Activated naive CD8-positive, alpha-beta T cell treated with anti-CD3 and anti-CD28 coated beads, Interleukin-2, amount 50 U/mL, for 24 hours (primary cell): ENCODE data around the gene RNF186.

Source experiments
- ATAC-seq: fragments of 150-1000 bp; cut with Tn5 transposase; one replicate; pipeline ENCODE4 v1.10.0; 2021
- DNase-seq: peaks from one replicate; pipeline ENCODE4 v3.0.0; 2021
- H3K27ac Mint-ChIP-seq: one replicate; pipeline ENCODE4 v1.8.0; 2021; ENCODE audit warnings: mild to moderate bottlenecking, mixed read lengths
- H3K27me3 Mint-ChIP-seq: one replicate; pipeline ENCODE4 v1.8.0; 2021; ENCODE audit warnings: mixed read lengths
- H3K36me3 Mint-ChIP-seq: one replicate; pipeline ENCODE4 v1.8.0; 2021; ENCODE audit warnings: low read depth, mixed read lengths
- H3K4me1 Mint-ChIP-seq: one replicate; pipeline ENCODE4 v1.8.0; 2021; ENCODE audit warnings: mixed read lengths
- H3K4me3 Mint-ChIP-seq: one replicate; pipeline ENCODE4 v1.8.0; 2021; ENCODE audit warnings: mild to moderate bottlenecking, moderate library complexity, mixed read lengths
- H3K9me3 Mint-ChIP-seq: one replicate; pipeline ENCODE4 v1.8.0; 2021; ENCODE audit warnings: mixed read lengths

RNF186 gene

DNA sequence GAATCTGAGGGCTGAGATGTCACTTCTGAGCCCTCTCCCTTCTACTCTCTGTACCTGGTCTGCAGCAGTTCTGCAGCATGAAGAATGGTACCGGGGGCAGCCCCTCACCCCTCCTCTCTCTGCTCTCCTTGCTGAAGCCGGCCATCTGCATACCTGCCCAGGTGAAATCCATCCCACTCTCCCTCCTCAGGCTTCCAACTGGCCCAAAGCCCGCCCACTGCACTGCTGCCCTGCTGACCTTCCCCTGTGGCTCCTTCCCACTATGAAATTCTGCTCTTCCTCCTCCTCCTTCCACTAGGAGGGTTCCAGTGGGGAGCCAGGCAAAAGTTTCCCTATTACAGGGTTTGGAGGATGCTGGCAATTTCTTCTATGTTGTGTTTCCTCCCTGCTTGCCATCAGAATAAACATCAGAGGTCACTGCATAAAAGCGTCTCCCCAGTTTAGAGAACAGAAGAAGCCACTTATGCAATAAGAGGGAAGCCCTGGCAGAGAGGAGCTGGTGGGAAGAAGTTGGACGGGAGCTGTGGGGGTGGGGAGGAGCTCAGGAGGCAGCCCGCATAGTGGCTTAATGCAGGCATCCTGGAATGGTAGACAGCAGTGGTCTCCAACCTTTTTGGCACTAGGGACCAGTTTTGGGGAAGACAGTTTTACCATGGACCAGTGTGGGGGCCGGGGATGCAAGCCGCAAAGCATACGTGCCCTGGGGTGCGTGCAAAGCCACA is 45.7 kb downstream of the RNF186 start:
- Mint-ChIP-seq H3K4me3 (no peak overlapping the region), H3K4me1 (peaks cover 20% of the 10 kb centered on the region), H3K27me3 (no peaks in the 10 kb centered on the region), H3K9me3 (no peaks in the 10 kb centered on the region), H3K27ac (no peak overlapping the region), H3K36me3 (peaks cover 8% of the 10 kb centered on the region)
- DNase-seq (no peak), ATAC-seq (no peak)

DNA sequence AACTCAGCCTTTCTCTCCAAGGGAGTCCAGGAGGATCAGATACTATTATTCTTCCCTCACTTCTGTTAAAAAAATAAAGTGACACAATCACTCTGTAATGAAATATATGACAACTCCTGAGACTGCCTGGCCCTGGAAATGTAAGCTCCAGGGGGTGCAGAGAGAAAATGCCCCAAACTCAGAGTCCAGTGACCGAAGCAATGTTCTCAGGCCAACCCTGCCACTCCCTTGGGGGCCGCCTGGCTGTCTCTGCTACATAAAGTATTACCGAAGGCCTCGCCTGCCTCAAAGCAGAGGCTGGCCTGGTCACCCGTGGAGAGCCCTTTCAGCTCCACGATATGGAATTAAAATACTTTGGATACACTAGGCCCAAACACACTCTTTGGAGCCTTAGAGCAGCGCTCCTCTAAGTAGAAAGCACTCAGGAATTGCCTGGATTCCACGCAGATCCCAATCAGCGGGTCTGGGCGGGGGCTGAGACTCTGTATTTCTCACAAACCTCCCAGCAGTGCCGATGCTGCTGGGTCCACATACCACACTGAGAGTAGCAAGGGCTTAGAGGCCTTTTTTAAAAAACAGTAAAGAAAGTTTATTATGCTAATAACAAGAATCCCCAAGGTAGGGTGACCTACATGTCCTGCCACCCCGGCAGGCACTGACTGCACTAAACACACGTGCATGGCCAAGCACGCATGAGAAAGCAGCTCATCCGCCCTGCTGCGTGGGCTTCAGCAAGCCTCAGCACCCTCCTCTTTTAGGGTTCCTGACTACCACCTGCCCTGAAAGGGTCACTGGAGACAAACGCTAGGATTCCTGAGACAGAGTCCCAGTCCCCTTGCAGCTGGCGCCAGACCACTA is 46.5 kb downstream of the RNF186 start:
- Mint-ChIP-seq H3K4me1 (peaks cover 20% of the 10 kb centered on the region), H3K4me3 (no peak overlapping the region), H3K27ac (no peak overlapping the region), H3K27me3 (no peaks in the 10 kb centered on the region), H3K9me3 (no peaks in the 10 kb centered on the region), H3K36me3 (peaks cover 8% of the 10 kb centered on the region)
- ATAC-seq (no peak), DNase-seq (no peak)

DNA sequence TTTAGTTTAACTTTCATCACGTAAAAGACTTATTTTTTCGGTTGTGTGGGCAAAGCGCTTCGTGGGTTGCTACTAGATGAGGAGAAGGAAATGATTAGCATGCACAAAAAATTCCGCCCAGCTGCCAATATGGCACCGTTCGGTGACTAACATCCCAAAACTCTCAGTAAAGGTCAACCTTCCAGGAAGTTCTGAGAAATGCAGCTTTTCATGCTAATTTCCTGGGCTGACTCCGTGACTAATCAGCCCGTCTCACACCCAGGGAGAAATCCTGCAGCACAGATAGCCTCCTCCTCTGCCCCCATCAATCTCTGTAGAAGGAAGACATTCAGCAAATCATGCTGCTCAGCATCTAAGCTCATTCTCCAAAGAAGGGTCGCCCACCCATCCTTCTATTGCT is 49.5 kb downstream of the RNF186 start:
- Mint-ChIP-seq H3K36me3 (peaks cover 8% of the 10 kb centered on the region), H3K27ac (peak overlapping the region; percentile 40), H3K4me1 (peaks cover 20% of the 10 kb centered on the region), H3K27me3 (no peaks in the 10 kb centered on the region), H3K9me3 (no peaks in the 10 kb centered on the region), H3K4me3 (no peak overlapping the region)
- DNase-seq: peak; percentile 37
- peak; percentile 82 for ATAC-seq

DNA sequence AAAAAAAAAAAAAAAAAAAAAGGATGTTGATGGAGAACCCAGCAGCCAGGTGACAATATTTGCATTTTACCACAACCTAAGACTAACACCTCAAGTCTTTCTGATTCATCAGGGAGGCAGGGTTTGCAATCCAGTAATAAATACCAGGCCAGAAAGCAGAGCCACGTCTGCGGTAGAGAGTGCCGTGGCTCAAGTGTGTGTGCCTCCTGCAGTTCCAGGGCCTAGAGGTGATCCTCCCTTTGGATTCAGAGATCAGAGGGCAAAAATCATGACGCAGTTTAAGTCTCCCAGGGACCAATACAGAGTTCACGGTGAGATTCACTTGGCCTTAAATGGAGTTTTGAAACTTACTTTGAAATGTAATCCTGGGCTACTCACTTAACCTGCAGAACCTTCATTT is 50.2 kb downstream of the RNF186 start:
- Mint-ChIP-seq H3K9me3 (no peaks in the 10 kb centered on the region), H3K27ac (peak overlapping the region; percentile 40), H3K4me3 (no peak overlapping the region), H3K27me3 (no peaks in the 10 kb centered on the region), H3K36me3 (peaks cover 8% of the 10 kb centered on the region), H3K4me1 (peaks cover 20% of the 10 kb centered on the region)
- ATAC-seq: peak; percentile 17
- DNase-seq: no peak
